ENCODE results near the gene ING1.

Gene ING1

GRCh38 chr13:110767476-110767875, 54.0 kb downstream of the ING1 start:
- H3K9ac ChIP-seq (ENCODE audit: low read depth in 1 of 2, low read length in 2 of 2), result no peak overlapping the region
- H3K27me3 ChIP-seq (ENCODE audit: control insufficient read depth in 1 of 2, insufficient read depth in 2 of 2, low read length in 2 of 2), result peaks cover 5 to 10% of the 10 kb centered on the region in 2 donors
- H3K36me3 ChIP-seq (ENCODE audit: control insufficient read depth in 1 of 2, insufficient read depth in 2 of 2, low read length in 2 of 2), result no peaks in the 10 kb centered on the region
- no peaks in the 10 kb centered on the region for H3K4me1 ChIP-seq (ENCODE audit: control insufficient read depth in 1 of 2, insufficient read depth in 2 of 2, low read length in 2 of 2)
- H3K4me3 ChIP-seq (ENCODE audit: low read depth in 1 of 2, low read length in 2 of 2), result no peak overlapping the region
- H3K27ac ChIP-seq (ENCODE audit: low read depth, low read length), result no peak overlapping the region
- no peaks in the 10 kb centered on the region for H3K9me3 ChIP-seq (ENCODE audit: control insufficient read depth in 1 of 2, low read length in 2 of 2)

GRCh38 chr13:110769097-110769496, 55.6 kb downstream of the ING1 start:
- no peaks in the 10 kb centered on the region for H3K9me3 ChIP-seq (ENCODE audit: control insufficient read depth in 1 of 2, low read length in 2 of 2)

GRCh38 chr13:110770678-110771077, 57.2 kb downstream of the ING1 start:
- Histone ChIP-seq H3K27me3 (ENCODE audit: control insufficient read depth in 1 of 2, insufficient read depth in 2 of 2, low read length in 2 of 2) (peaks cover 0 to 10% of the 10 kb centered on the region in 2 donors), H3K36me3 (ENCODE audit: control insufficient read depth in 1 of 2, insufficient read depth in 2 of 2, low read length in 2 of 2) (no peaks in the 10 kb centered on the region), H3K27ac (ENCODE audit: low read depth, low read length) (no peak overlapping the region), H3K9me3 (ENCODE audit: control insufficient read depth in 1 of 2, low read length in 2 of 2) (no peaks in the 10 kb centered on the region), H3K4me3 (ENCODE audit: low read depth in 1 of 2, low read length in 2 of 2) (no peak overlapping the region), H3K4me1 (ENCODE audit: control insufficient read depth in 1 of 2, insufficient read depth in 2 of 2, low read length in 2 of 2) (no peaks in the 10 kb centered on the region), H3K9ac (ENCODE audit: low read depth in 1 of 2, low read length in 2 of 2) (no peak overlapping the region)

More at GRCh38 chr13:110769097-110769496, 55.6 kb downstream of the ING1 start:
- Histone ChIP-seq H3K4me1 (ENCODE audit: control insufficient read depth in 1 of 2, insufficient read depth in 2 of 2, low read length in 2 of 2) (no peaks in the 10 kb centered on the region), H3K36me3 (ENCODE audit: control insufficient read depth in 1 of 2, insufficient read depth in 2 of 2, low read length in 2 of 2) (no peaks in the 10 kb centered on the region), H3K4me3 (ENCODE audit: low read depth in 1 of 2, low read length in 2 of 2) (no peak overlapping the region), H3K9ac (ENCODE audit: low read depth in 1 of 2, low read length in 2 of 2) (no peak overlapping the region), H3K27ac (ENCODE audit: low read depth, low read length) (no peak overlapping the region), H3K27me3 (ENCODE audit: control insufficient read depth in 1 of 2, insufficient read depth in 2 of 2, low read length in 2 of 2) (peaks cover 5 to 10% of the 10 kb centered on the region in 2 donors)

GRCh38 chr13:110771194-110771593, 57.7 kb downstream of the ING1 start:
- Histone ChIP-seq H3K9ac (ENCODE audit: low read depth in 1 of 2, low read length in 2 of 2) (no peak overlapping the region), H3K27me3 (ENCODE audit: control insufficient read depth in 1 of 2, insufficient read depth in 2 of 2, low read length in 2 of 2) (peaks cover 0 to 10% of the 10 kb centered on the region in 2 donors), H3K4me3 (ENCODE audit: low read depth in 1 of 2, low read length in 2 of 2) (no peak overlapping the region), H3K4me1 (ENCODE audit: control insufficient read depth in 1 of 2, insufficient read depth in 2 of 2, low read length in 2 of 2) (no peaks in the 10 kb centered on the region), H3K36me3 (ENCODE audit: control insufficient read depth in 1 of 2, insufficient read depth in 2 of 2, low read length in 2 of 2) (no peaks in the 10 kb centered on the region), H3K27ac (ENCODE audit: low read depth, low read length) (no peak overlapping the region), H3K9me3 (ENCODE audit: control insufficient read depth in 1 of 2, low read length in 2 of 2) (no peaks in the 10 kb centered on the region)

- H3K27ac ChIP-seq (ENCODE audit: low read depth, low read length), result no peak overlapping the region
- no peak overlapping the region for H3K9ac ChIP-seq (ENCODE audit: low read depth in 1 of 2, low read length in 2 of 2)
- no peaks in the 10 kb centered on the region for H3K4me1 ChIP-seq (ENCODE audit: control insufficient read depth in 1 of 2, insufficient read depth in 2 of 2, low read length in 2 of 2)
- H3K27me3 ChIP-seq (ENCODE audit: control insufficient read depth in 1 of 2, insufficient read depth in 2 of 2, low read length in 2 of 2), result peaks cover 0 to 10% of the 10 kb centered on the region in 2 donors
- H3K9me3 ChIP-seq (ENCODE audit: control insufficient read depth in 1 of 2, low read length in 2 of 2), result no peaks in the 10 kb centered on the region
- H3K4me3 ChIP-seq (ENCODE audit: low read depth in 1 of 2, low read length in 2 of 2), result no peak overlapping the region
- no peaks in the 10 kb centered on the region for H3K36me3 ChIP-seq (ENCODE audit: control insufficient read depth in 1 of 2, insufficient read depth in 2 of 2, low read length in 2 of 2)
Measured at GRCh38 chr13:110772091-110772984, 58.8 kb downstream of the ING1 start.
